Keratinocyte (primary cell): ENCODE data around the gene SUGCT. TPM values are rescaled to one million over a fixed set of nuclear protein-coding genes. Genes with fewer than 3 reads are reported as not detected.

ENCODE experiments used
- DNase-seq: peaks from one replicate; pipeline ENCODE4 v3.0.0-alpha.2; 2011; ENCODE audit warnings: low read depth, missing footprints, low spot score
- FAIRE-seq: peaks from 2 replicates; lab custom pipeline; 2011; peaks lifted over from hg19 to GRCh38; lab: Jason Lieb, UNC
- H2AFZ ChIP-seq: 2 replicates; pipeline ENCODE4 v1.6.0; 2012; ENCODE audit warnings: low read length, control low read depth, inconsistent platforms; ENCODE audit not compliant: control insufficient read depth
- H3K27ac ChIP-seq: 2 replicates; pipeline ENCODE4 v1.5.1; 2011; ENCODE audit warnings: low read length; ENCODE audit not compliant: control insufficient read depth, insufficient read depth
- H3K27me3 ChIP-seq: 3 replicates; pipeline ENCODE4 v1.6.0; 2011; ENCODE audit warnings: low read length; ENCODE audit not compliant: control insufficient read depth, insufficient read depth; ENCODE audit errors: extremely low read depth
- H3K36me3 ChIP-seq, 2 experiments: 2 replicates in 1 of 2; 3 replicates in 1 of 2; pipeline ENCODE4 v1.5.1; 2011; ENCODE audit warnings: low read length in 2 of 2, mild to moderate bottlenecking in 1 of 2; ENCODE audit not compliant: control insufficient read depth in 2 of 2, insufficient read depth in 2 of 2; ENCODE audit errors: extremely low read depth in 1 of 2
- H3K4me1 ChIP-seq: 3 replicates; pipeline ENCODE4 v1.5.1; 2011; ENCODE audit warnings: low read length; ENCODE audit not compliant: control insufficient read depth, insufficient read depth; ENCODE audit errors: extremely low read depth
- H3K4me2 ChIP-seq: 3 replicates; pipeline ENCODE4 v1.6.0; 2011; ENCODE audit warnings: low read depth, low read length; ENCODE audit not compliant: control insufficient read depth, insufficient read depth; ENCODE audit errors: extremely low read depth
- H3K4me3 ChIP-seq, 3 experiments: fragments of 200-600 bp in 1 of 3; sonication (generic) in 1 of 3; 2 replicates in 2 of 3; 3 replicates in 1 of 3; pipeline ENCODE4 v1.5.1; 2011 to 2016; ENCODE audit warnings: low read length in 3 of 3, mild to moderate bottlenecking in 3 of 3, control low read depth in 2 of 3, inconsistent platforms in 1 of 3, low read depth in 1 of 3, mixed read lengths in 1 of 3, mixed run types in 1 of 3, moderate library complexity in 1 of 3; ENCODE audit not compliant: control insufficient read depth in 2 of 3, insufficient read depth in 2 of 3; ENCODE audit errors: extremely low read depth in 1 of 3
- H3K79me2 ChIP-seq: 2 replicates; pipeline ENCODE4 v1.6.0; 2012; ENCODE audit warnings: low read length; ENCODE audit not compliant: control insufficient read depth, insufficient read depth
- H3K9ac ChIP-seq: 3 replicates; pipeline ENCODE4 v1.6.0; 2011; ENCODE audit warnings: low read length; ENCODE audit not compliant: control insufficient read depth, insufficient read depth; ENCODE audit errors: extremely low read depth
- H3K9me1 ChIP-seq: 3 replicates; pipeline ENCODE4 v1.6.0; 2011; ENCODE audit warnings: low read length; ENCODE audit not compliant: control insufficient read depth, insufficient read depth; ENCODE audit errors: extremely low read depth
- H3K9me3 ChIP-seq: 2 replicates; pipeline ENCODE4 v1.5.1; 2012; ENCODE audit warnings: low read depth, low read length; ENCODE audit not compliant: control insufficient read depth
- H4K20me1 ChIP-seq: 3 replicates; pipeline ENCODE4 v1.6.0; 2011; ENCODE audit warnings: low read length; ENCODE audit not compliant: control insufficient read depth, insufficient read depth; ENCODE audit errors: extremely low read depth
- EZH2 ChIP-seq: IDR thresholded peaks from one replicate; pipeline ENCODE4 v1.6.1; 2012; ENCODE audit warnings: inconsistent platforms, mild to moderate bottlenecking, low read length, moderate library complexity
- dilution Hi-C: fragments of 300-500 bp; cut with MboI; formaldehyde crosslinking; loops from one replicate; pipeline ENCODE4 v1.7.0; 2020; ENCODE audit warnings: low sequenced_read_pairs; ENCODE audit not compliant: extremely low pct_ligation_motif_present
- polyA plus RNA-seq, 5 experiments: library from polyadenylated mRNA; depleted of rRNA in 3 of 5; stranded (reverse) in 3 of 5; stranded (forward) in 1 of 5; unstranded in 1 of 5; fragments of >200 nt; gene quantifications; 1 replicate in 1 of 5; 2 replicates in 3 of 5; 3 replicates in 1 of 5; pipeline versions ENCODE4 v1.2.1 to v1.2.3, GENCODE V29; 2011 to 2012; ENCODE audit warnings: missing spikeins in 2 of 5, low read depth in 1 of 5, low replicate concordance in 1 of 5
- TF ChIP-seq, protein P1 (sequence below), 3 experiments: IDR thresholded peaks in 1 of 3; conservative IDR thresholded peaks in 1 of 3; optimal IDR thresholded peaks in 1 of 3; 2 replicates in 2 of 3; 3 replicates in 1 of 3; pipeline versions ENCODE3 to v1.5.1; 2011; ENCODE audit warnings: low read length in 3 of 3, mild to moderate bottlenecking in 3 of 3, moderate library complexity in 2 of 3, control low read depth in 1 of 3, inconsistent platforms in 1 of 3; ENCODE audit not compliant: insufficient read depth in 2 of 3; ENCODE audit errors: extremely low read depth in 1 of 3

Gene SUGCT
- polyA plus RNA-seq, 1 donor (not counting 4 experiments of a cell fraction or from before 2014, with no cell fraction given) = 134 TPM

DNA sequence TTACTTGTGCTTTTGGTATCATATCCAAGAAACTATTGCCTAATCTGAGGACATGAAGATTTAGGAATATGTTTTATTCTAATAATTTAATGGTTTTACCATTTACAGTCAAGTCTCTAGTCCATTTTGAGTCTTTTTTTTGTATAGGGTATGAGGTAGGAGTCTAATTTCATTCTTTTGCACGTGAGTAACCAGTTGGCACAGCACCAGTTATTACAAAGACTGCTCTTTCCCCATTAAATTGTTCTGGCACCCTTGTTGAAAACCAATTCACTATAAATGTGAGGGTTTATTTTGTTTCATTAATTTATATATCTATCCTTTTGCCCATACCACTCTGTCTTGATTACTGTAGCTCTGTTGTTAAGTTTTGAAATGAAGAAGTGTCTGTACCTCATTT, 381.6 kb downstream of the SUGCT start:
- H3K27ac ChIP-seq = no peak overlapping the region
- H2AFZ ChIP-seq = no peak overlapping the region
- no peaks in the 10 kb centered on the region for H3K9me1 ChIP-seq
- no peaks in the 10 kb centered on the region for H3K79me2 ChIP-seq
- no peaks in the 10 kb centered on the region for H3K27me3 ChIP-seq
- dilution Hi-C loops = no loop called here
- no peak for FAIRE-seq
- no peaks in the 10 kb centered on the region for H3K36me3 ChIP-seq
- no peak for DNase-seq
- no peaks in the 10 kb centered on the region for H4K20me1 ChIP-seq
- H3K4me3 ChIP-seq = no peak overlapping the region
- no peaks in the 10 kb centered on the region for H3K4me1 ChIP-seq
- no peak overlapping the region for H3K4me2 ChIP-seq
- TF ChIP-seq, protein P1, sequence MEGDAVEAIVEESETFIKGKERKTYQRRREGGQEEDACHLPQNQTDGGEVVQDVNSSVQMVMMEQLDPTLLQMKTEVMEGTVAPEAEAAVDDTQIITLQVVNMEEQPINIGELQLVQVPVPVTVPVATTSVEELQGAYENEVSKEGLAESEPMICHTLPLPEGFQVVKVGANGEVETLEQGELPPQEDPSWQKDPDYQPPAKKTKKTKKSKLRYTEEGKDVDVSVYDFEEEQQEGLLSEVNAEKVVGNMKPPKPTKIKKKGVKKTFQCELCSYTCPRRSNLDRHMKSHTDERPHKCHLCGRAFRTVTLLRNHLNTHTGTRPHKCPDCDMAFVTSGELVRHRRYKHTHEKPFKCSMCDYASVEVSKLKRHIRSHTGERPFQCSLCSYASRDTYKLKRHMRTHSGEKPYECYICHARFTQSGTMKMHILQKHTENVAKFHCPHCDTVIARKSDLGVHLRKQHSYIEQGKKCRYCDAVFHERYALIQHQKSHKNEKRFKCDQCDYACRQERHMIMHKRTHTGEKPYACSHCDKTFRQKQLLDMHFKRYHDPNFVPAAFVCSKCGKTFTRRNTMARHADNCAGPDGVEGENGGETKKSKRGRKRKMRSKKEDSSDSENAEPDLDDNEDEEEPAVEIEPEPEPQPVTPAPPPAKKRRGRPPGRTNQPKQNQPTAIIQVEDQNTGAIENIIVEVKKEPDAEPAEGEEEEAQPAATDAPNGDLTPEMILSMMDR (optimal IDR thresholded peaks at IDR 0.05 in 1 of 3, IDR thresholded peaks at IDR 0.05 in 1 of 3, conservative IDR thresholded peaks at IDR 0.05 in 1 of 3; ENCODE audit: extremely low read depth in 1 of 3, insufficient read depth in 2 of 3, low read length in 3 of 3) = no peak
- no peak for TF ChIP-seq EZH2
- H3K9me3 ChIP-seq = no peaks in the 10 kb centered on the region
- no peak overlapping the region for H3K9ac ChIP-seq

DNA sequence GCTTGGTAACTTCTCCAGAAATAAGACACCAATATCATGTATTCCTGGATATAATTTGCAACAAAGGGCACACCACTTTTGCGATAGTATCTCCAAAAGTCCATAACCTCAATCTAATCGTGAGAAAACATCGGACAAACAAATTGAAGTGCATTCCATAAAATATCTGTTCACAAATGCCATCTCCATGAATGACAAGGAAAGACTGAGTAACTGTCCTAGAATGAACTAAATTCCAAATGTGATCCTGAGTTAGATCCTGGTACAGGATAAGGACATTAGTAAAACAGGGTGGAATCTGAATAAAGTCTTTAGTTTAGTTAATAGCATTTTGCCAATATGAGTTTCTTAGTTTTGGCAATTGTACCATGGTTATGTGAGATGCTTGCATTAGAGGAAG, 384.2 kb downstream of the SUGCT start:
- Histone ChIP-seq H3K4me1 (no peaks in the 10 kb centered on the region), H3K9me3 (no peaks in the 10 kb centered on the region), H2AFZ (no peak overlapping the region), H3K79me2 (no peaks in the 10 kb centered on the region), H3K4me2 (no peak overlapping the region), H3K9me1 (no peaks in the 10 kb centered on the region), H3K36me3 (no peaks in the 10 kb centered on the region), H3K27me3 (no peaks in the 10 kb centered on the region), H3K27ac (no peak overlapping the region), H3K9ac (no peak overlapping the region), H3K4me3 (no peak overlapping the region), H4K20me1 (no peaks in the 10 kb centered on the region)
- FAIRE-seq = no peak
- no peak for DNase-seq
- dilution Hi-C loops = no loop called here
- no peak for TF ChIP-seq EZH2
- TF ChIP-seq, protein P1 (optimal IDR thresholded peaks at IDR 0.05 in 1 of 3, IDR thresholded peaks at IDR 0.05 in 1 of 3, conservative IDR thresholded peaks at IDR 0.05 in 1 of 3; ENCODE audit: extremely low read depth in 1 of 3, insufficient read depth in 2 of 3, low read length in 3 of 3) = no peak
